OCI-LY3 (cell line): ENCODE measurements around the gene CKMT2.

Source experiments
- EZH2phosphoT487 ChIP-seq: fragments of 200-600 bp; shearing (Covaris generic); IDR thresholded peaks from 2 replicates; pipeline ENCODE4 v1.6.1; 2018; ENCODE audit warnings: antibody characterized with exemption, mixed run types, low read depth
- TF ChIP-seq, protein P1 (sequence below): fragments of 200-600, 300-600 bp; sonication (generic); IDR thresholded peaks from 2 replicates; pipeline ENCODE4 v1.5.1; 2014; ENCODE audit warnings: antibody characterized with exemption, low read length, low read depth

DNA sequence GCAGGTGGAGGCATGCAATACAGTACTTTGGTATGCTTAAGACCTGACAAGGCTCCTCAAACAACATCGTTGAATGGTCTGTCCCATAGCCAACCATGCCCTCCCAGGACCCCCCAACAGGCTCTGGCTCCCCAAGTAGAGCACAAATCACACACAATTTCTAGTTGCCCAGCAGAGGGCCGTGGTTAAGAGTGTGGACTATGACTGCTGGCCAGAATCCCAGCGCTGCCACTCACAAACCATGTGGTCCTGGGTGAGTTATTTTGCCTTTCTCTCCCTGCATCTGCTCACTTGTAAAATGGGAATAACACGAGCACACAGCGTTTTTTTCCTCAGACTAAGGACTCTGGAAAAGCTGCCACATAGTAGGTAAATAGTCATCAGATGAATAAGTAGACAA, 6.5 kb downstream of the CKMT2 start:
- no peak for TF ChIP-seq EZH2phosphoT487
- TF ChIP-seq, protein P1, sequence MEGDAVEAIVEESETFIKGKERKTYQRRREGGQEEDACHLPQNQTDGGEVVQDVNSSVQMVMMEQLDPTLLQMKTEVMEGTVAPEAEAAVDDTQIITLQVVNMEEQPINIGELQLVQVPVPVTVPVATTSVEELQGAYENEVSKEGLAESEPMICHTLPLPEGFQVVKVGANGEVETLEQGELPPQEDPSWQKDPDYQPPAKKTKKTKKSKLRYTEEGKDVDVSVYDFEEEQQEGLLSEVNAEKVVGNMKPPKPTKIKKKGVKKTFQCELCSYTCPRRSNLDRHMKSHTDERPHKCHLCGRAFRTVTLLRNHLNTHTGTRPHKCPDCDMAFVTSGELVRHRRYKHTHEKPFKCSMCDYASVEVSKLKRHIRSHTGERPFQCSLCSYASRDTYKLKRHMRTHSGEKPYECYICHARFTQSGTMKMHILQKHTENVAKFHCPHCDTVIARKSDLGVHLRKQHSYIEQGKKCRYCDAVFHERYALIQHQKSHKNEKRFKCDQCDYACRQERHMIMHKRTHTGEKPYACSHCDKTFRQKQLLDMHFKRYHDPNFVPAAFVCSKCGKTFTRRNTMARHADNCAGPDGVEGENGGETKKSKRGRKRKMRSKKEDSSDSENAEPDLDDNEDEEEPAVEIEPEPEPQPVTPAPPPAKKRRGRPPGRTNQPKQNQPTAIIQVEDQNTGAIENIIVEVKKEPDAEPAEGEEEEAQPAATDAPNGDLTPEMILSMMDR, result no peak
